Measurements from ENCODE around the gene RTEL1.

The RTEL1 gene

GRCh38 chr20:63743210-63743970 is 85.3 kb downstream of the RTEL1 start:
- no peak for DNase-seq

GRCh38 chr20:63744158-63744557 is 86.0 kb downstream of the RTEL1 start:
- DNase-seq: no peak

GRCh38 chr20:63744574-63745423 is 86.7 kb downstream of the RTEL1 start:
- DNase-seq: no peak

- DNase-seq: no peak
These were observed 87.3 kb downstream of the RTEL1 start for GRCh38 chr20:63745424-63745805.
